Upper lobe of left lung (tissue), 6 donors: ENCODE results near the gene RYR1. TPM values are rescaled to one million over a fixed set of nuclear protein-coding genes. Genes with fewer than 3 reads are reported as not detected.
"Not testable (repeated sequence)": the region's sequence is repeated elsewhere in the genome, so short reads cannot be mapped to it uniquely, and the experiment has no call there.

Experiments
- ATAC-seq, 2 donors: fragments of 200-7000 bp; cut with Tn5 transposase; one replicate each; pipeline ENCODE4 v1.9.1; 2022; ENCODE audit warnings: mild to moderate bottlenecking in 2 of 2, moderate library complexity in 2 of 2; ENCODE audit not compliant: low FRiP score in 2 of 2
- DNase-seq, 2 donors: peaks; one replicate each; pipeline ENCODE4 v3.0.0-alpha.2; 2019 to 2020
- H3K27ac ChIP-seq, 4 donors: fragments of 200-600 bp; sonication (generic); one replicate each; pipeline ENCODE4 v1.5.1; 2016 to 2019
- H3K27me3 ChIP-seq, 4 donors: fragments of 200-600 bp; sonication (generic); one replicate each; pipeline ENCODE4 v1.5.1; 2017 to 2019
- H3K36me3 ChIP-seq, 4 donors: fragments of 200-600 bp; sonication (generic); one replicate each; pipeline ENCODE4 v1.5.1; 2016 to 2019
- H3K4me1 ChIP-seq, 4 donors: fragments of 200-600 bp; sonication (generic); one replicate each; pipeline ENCODE4 v1.5.1; 2018 to 2019
- H3K4me3 ChIP-seq, 4 donors: fragments of 200-600 bp; sonication (generic); one replicate each; pipeline ENCODE4 v1.5.1; 2017 to 2019; ENCODE audit warnings: mild to moderate bottlenecking in 2 of 4, moderate library complexity in 1 of 4
- H3K9me3 ChIP-seq, 4 donors: fragments of 200-600 bp; sonication (generic); one replicate each; pipeline ENCODE4 v1.5.1; 2018 to 2019
- CTCF ChIP-seq, 6 experiments: fragments of 450-650 bp in 4 of 6; fragments of 200-600 bp in 2 of 6; sonication (generic) in 2 of 6; IDR thresholded peaks; one replicate each; pipeline ENCODE4 v1.5.1; 2016 to 2019; ENCODE audit warnings: antibody characterized with exemption in 6 of 6
- EP300 ChIP-seq, 4 donors: sonication (generic); formaldehyde crosslinking; IDR thresholded peaks; one replicate each; pipeline ENCODE4 v1.5.1; 2017; ENCODE audit warnings: antibody characterized with exemption in 4 of 4, control low read depth in 2 of 4
- POLR2A ChIP-seq, 4 donors: fragments of 450-650 bp; IDR thresholded peaks; one replicate each; pipeline ENCODE4 v1.5.1; 2016 to 2017; ENCODE audit warnings: antibody characterized with exemption in 4 of 4, mild to moderate bottlenecking in 2 of 4
- POLR2AphosphoS5 ChIP-seq, 2 donors: sonication (generic); formaldehyde crosslinking; IDR thresholded peaks; one replicate each; pipeline ENCODE4 v1.5.1; 2017; ENCODE audit warnings: antibody characterized with exemption in 2 of 2
- WGBS, 2 donors: methylation state at CpG; one replicate each; pipeline ENCODE4 v1.1.5; 2017 to 2018; 5-methylcytosine and 5-hydroxymethylcytosine counted together
- total RNA-seq, 6 donors: library from RNA; depleted of rRNA in 4 of 6; stranded (reverse); fragments of >200 nt in 4 of 6; gene quantifications; one replicate each; pipeline versions ENCODE4 v1.1.0 to v1.2.1, GENCODE V29; 2016 to 2021
- donor health status: DM: no; HTN: no; CAD: no; lungs with moderate emphysema.
- donor health status: DM: no; HTN: yes; CAD: no; lungs with severe emphysema.

RYR1 gene
- total RNA-seq, 6 donors from 2014 or later: 1.1 to 22.0 (median 5.5) TPM

- ATAC-seq: no peak
- TF ChIP-seq EP300 (IDR thresholded peaks at IDR 0.05) (no peak), POLR2A (IDR thresholded peaks at IDR 0.05) (no peak), CTCF (IDR thresholded peaks at IDR 0.05) (no peak), POLR2AphosphoS5 (IDR thresholded peaks at IDR 0.05) (no peak)
- no peaks in the 10 kb centered on the region for H3K36me3 ChIP-seq
- 85% methylated on average over 11 of the region's 11 CpGs; no CpG with 5 or more reads in 1 of the 2 donors for WGBS, 2 donors
- H3K27ac ChIP-seq: no peak overlapping the region
- H3K4me3 ChIP-seq: no peak overlapping the region
- H3K9me3 ChIP-seq: no peaks in the 10 kb centered on the region
- no peaks in the 10 kb centered on the region for H3K27me3 ChIP-seq
- peak in 1 of 2 donors; percentile 47 for DNase-seq
- H3K4me1 ChIP-seq: peaks cover 0 to 6% (median 0%) of the 10 kb centered on the region in 4 donors
Observed at GRCh38 chr19:38577826-38578225, 144.3 kb downstream of the RYR1 start.

- H3K36me3 ChIP-seq, H3K4me1 ChIP-seq, H3K9me3 ChIP-seq, H3K27ac ChIP-seq, H3K27me3 ChIP-seq, H3K4me3 ChIP-seq: not testable (repeated sequence)
- DNase-seq (peak in 1 of 2 donors; percentile 86), ATAC-seq (peak; percentile 9 to 79)
- 46 to 68% methylated on average over 6 of the region's 6 CpGs for WGBS, 2 donors
Observed at GRCh38 chr19:38579304-38579703, 145.8 kb downstream of the RYR1 start.

GRCh38 chr19:38580080-38580479 lies 146.6 kb downstream of the RYR1 start:
- TF ChIP-seq CTCF (IDR thresholded peaks at IDR 0.05) (no peak), POLR2AphosphoS5 (IDR thresholded peaks at IDR 0.05) (no peak), EP300 (IDR thresholded peaks at IDR 0.05) (no peak), POLR2A (IDR thresholded peaks at IDR 0.05) (no peak)
- no peak overlapping the region for H3K27ac ChIP-seq
- 87 to 97% methylated on average over 5 to 15 of the region's 15 CpGs for WGBS, 2 donors
- no peaks in the 10 kb centered on the region for H3K27me3 ChIP-seq
- peaks cover 0 to 6% (median 0%) of the 10 kb centered on the region in 4 donors for H3K4me1 ChIP-seq
- no peak overlapping the region for H3K4me3 ChIP-seq
- DNase-seq (peak in 1 of 2 donors; percentile 67), ATAC-seq (peak; percentile 5 to 14)
- no peaks in the 10 kb centered on the region for H3K36me3 ChIP-seq
- no peaks in the 10 kb centered on the region for H3K9me3 ChIP-seq

- Histone ChIP-seq H3K27ac (no peak overlapping the region), H3K27me3 (no peaks in the 10 kb centered on the region), H3K4me3 (no peak overlapping the region), H3K36me3 (no peaks in the 10 kb centered on the region), H3K4me1 (peaks cover 0 to 6% (median 0%) of the 10 kb centered on the region in 4 donors), H3K9me3 (no peaks in the 10 kb centered on the region)
- no peak for ATAC-seq
- no peak for TF ChIP-seq POLR2A (IDR thresholded peaks at IDR 0.05)
- no peak for TF ChIP-seq EP300 (IDR thresholded peaks at IDR 0.05)
- TF ChIP-seq CTCF (IDR thresholded peaks at IDR 0.05): no peak
- TF ChIP-seq POLR2AphosphoS5 (IDR thresholded peaks at IDR 0.05): no peak
- 84 to 89% methylated on average over 14 of the region's 14 CpGs for WGBS, 2 donors
- DNase-seq: peak in 1 of 2 donors; percentile 39
Observed at GRCh38 chr19:38583219-38583984, 149.9 kb downstream of the RYR1 start.

- no peak overlapping the region for H3K27ac ChIP-seq
- no peaks in the 10 kb centered on the region for H3K36me3 ChIP-seq
- ATAC-seq: no peak
- peaks cover 0 to 6% (median 0%) of the 10 kb centered on the region in 4 donors for H3K4me1 ChIP-seq
- H3K4me3 ChIP-seq: no peak overlapping the region
- no peaks in the 10 kb centered on the region for H3K9me3 ChIP-seq
- TF ChIP-seq CTCF (IDR thresholded peaks at IDR 0.05): no peak
- no peak for TF ChIP-seq EP300 (IDR thresholded peaks at IDR 0.05)
- TF ChIP-seq POLR2A (IDR thresholded peaks at IDR 0.05): no peak
- TF ChIP-seq POLR2AphosphoS5 (IDR thresholded peaks at IDR 0.05): no peak
- WGBS, 2 donors: 83 to 85% methylated on average over 4 of the region's 4 CpGs
- H3K27me3 ChIP-seq: no peaks in the 10 kb centered on the region
- DNase-seq: no peak
Observed at GRCh38 chr19:38583985-38584305, 150.5 kb downstream of the RYR1 start.
